Heart right ventricle (tissue), 16 donors: ENCODE data around the gene HPRT1. TPM values are rescaled to one million over a fixed set of nuclear protein-coding genes. Genes with fewer than 3 reads are reported as not detected.

Experiments
- ATAC-seq, 8 donors: fragments of 200-7000 bp; cut with Tn5 transposase; one replicate each; pipeline ENCODE4 v1.9.1; 2020; ENCODE audit warnings: mild to moderate bottlenecking in 8 of 8, moderate library complexity in 8 of 8, moderate number of reproducible peaks in 1 of 8
- DNase-seq, 2 donors: peaks; one replicate each; pipeline ENCODE4 v3.0.0-alpha.2; 2020
- H3K27ac ChIP-seq, 10 donors: fragments of 200-600 bp; sonication (generic) in 2 of 10; one replicate each; pipeline versions ENCODE4 v1.5.0 to v1.8.0; 2020 to 2022; ENCODE audit warnings: mild to moderate bottlenecking in 3 of 10
- H3K27me3 ChIP-seq, 7 donors: fragments of 200-600 bp; one replicate each; pipeline ENCODE4 v1.8.0; 2021 to 2022; ENCODE audit warnings: mild to moderate bottlenecking in 2 of 7
- H3K36me3 ChIP-seq, 9 donors: fragments of 200-600 bp; sonication (generic) in 1 of 9; one replicate each; pipeline versions ENCODE4 v1.5.0 to v1.8.0; 2020 to 2022; ENCODE audit warnings: mild to moderate bottlenecking in 2 of 9
- H3K4me1 ChIP-seq, 9 donors: fragments of 200-600 bp; sonication (generic) in 1 of 9; one replicate each; pipeline versions ENCODE4 v1.5.0 to v1.8.0; 2020 to 2022; ENCODE audit warnings: mild to moderate bottlenecking in 4 of 9
- H3K4me3 ChIP-seq, 10 donors: fragments of 200-600 bp; sonication (generic) in 2 of 10; one replicate each; pipeline versions ENCODE4 v1.5.0 to v1.8.0; 2020 to 2022; ENCODE audit warnings: mild to moderate bottlenecking in 7 of 10, moderate library complexity in 2 of 10
- H3K9me3 ChIP-seq, 11 donors: fragments of 200-600 bp in 10 of 11; sonication (generic) in 2 of 11; one replicate each; pipeline versions ENCODE4 v1.5.0 to v1.8.0; 2013 to 2022; ENCODE audit warnings: mild to moderate bottlenecking in 2 of 11, control low read depth in 1 of 11, moderate library complexity in 1 of 11
- WGBS, 2 donors: extraction: QIAGEN DNeasy Blood & Tissue Kit; methylation state at CpG; one replicate each; pipeline ENCODE4 v1.1.7; 2013; ENCODE audit warnings: inconsistent platforms in 1 of 2; 5-methylcytosine and 5-hydroxymethylcytosine counted together
- intact Hi-C, 10 donors: fragments of 100-400 bp; cut with DNase I; formaldehyde crosslinking; loops; one replicate each; pipeline versions ENCODE4 v1.11.1 to v1.14.2; 2022
- polyA plus RNA-seq, 2 donors: library from polyadenylated mRNA; stranded (reverse); fragments of 200-250 nt; gene quantifications; one replicate each; pipeline ENCODE4 v1.2.3, GENCODE V29; 2013
- total RNA-seq, 10 donors: library from RNA; stranded (reverse); fragmentation: NEBNext Ultra II Directional in 3 of 10; extraction: Animal tissue kit (Norgen Biotek cat#: 25700) in 3 of 10; gene quantifications; one replicate each; pipeline versions ENCODE4 v1.2.1 to v1.2.4, GENCODE V29; 2021 to 2023
- TF ChIP-seq, protein P1 (sequence below), 9 donors: fragments of 200-600 bp; sonication (generic) in 2 of 9; IDR thresholded peaks; one replicate each; pipeline versions ENCODE4 v1.5.0 to v1.8.0; 2021 to 2022; ENCODE audit warnings: antibody characterized with exemption in 9 of 9, mild to moderate bottlenecking in 5 of 9, moderate library complexity in 1 of 9
- donor health status: Arrhythmogenic right ventricular cardiomyopathy.
- donor health status: ischemic (EF 13 %, LVEDD 7.1; RV severe dilation, severe dysfunction).
- donor health status: healthy with polysubstance abuse.
- donor health status: DM: no; HTN: yes; CAD: no.
- donor health status: DM: no; HTN: no; CAD: no.
- donor health status: ischemic (EF 25% LVEDD 6.9; RV normal size, moderate dysfunction).
- donor health status: ischemic (EF 25% LVEDD 5.7; RV mildly dilated, moderate dysfunction).
- donor health status: healthy.
- donor health status: DM: yes; HTN: yes; CAD: no.
- donor health status: Ischemic cardiomyopathy.
- donor health status: ischemic (EF 35%, LVEDD 5.7; RV mildly dilated, moderate dysfunction).
- donor health status: nonischemic (EF 11% LVEDD 7.7; RV severe dilation, severe dysfunction).
- donor health status: DM: yes; HTN: yes; CAD: no.
- donor health status: PGD.
- donor health status: ischemic (EF 29% LVEDD 5.4; RV normal size, mild dysfunction).
- donor health status: nonischemic (EF 23%, LVEDD 6.1; RV moderate dilation, normal function).

Gene HPRT1
- total and polyA plus RNA-seq, 12 donors, result 17.0 to 29.6 (median 25.6) TPM

DNA sequence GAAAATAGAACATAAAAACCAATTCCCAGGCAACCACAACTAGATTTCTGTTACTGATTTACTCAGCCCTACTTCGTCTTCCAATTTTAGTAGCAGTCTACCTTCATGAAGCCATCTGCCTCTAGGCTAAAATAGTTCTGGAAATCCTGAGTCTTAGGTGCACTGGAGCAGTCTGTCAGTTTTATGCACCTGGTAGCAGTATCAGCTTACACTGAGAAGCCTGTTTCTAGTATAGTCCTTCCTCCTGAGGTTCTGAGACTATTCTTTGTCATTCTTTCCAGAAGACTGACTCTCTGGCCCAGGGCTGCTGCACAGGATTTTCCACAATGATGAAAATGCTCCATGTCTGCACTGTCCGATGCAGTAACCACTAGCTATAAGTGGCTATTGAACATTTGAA lies 16.9 kb upstream of the HPRT1 start:
- Histone ChIP-seq H3K4me1 (no peaks in the 10 kb centered on the region), H3K9me3 (no peaks in the 10 kb centered on the region), H3K36me3 (no peaks in the 10 kb centered on the region), H3K4me3 (no peak overlapping the region), H3K27me3 (no peaks in the 10 kb centered on the region), H3K27ac (no peak overlapping the region)
- ATAC-seq (no peak), DNase-seq (no peak)
- intact Hi-C loops, result no loop called here
- TF ChIP-seq, protein P1, sequence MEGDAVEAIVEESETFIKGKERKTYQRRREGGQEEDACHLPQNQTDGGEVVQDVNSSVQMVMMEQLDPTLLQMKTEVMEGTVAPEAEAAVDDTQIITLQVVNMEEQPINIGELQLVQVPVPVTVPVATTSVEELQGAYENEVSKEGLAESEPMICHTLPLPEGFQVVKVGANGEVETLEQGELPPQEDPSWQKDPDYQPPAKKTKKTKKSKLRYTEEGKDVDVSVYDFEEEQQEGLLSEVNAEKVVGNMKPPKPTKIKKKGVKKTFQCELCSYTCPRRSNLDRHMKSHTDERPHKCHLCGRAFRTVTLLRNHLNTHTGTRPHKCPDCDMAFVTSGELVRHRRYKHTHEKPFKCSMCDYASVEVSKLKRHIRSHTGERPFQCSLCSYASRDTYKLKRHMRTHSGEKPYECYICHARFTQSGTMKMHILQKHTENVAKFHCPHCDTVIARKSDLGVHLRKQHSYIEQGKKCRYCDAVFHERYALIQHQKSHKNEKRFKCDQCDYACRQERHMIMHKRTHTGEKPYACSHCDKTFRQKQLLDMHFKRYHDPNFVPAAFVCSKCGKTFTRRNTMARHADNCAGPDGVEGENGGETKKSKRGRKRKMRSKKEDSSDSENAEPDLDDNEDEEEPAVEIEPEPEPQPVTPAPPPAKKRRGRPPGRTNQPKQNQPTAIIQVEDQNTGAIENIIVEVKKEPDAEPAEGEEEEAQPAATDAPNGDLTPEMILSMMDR (IDR thresholded peaks at IDR 0.05), result no peak
- 92 to 94% methylated on average over 2 of the region's 2 CpGs for WGBS, 2 donors

DNA sequence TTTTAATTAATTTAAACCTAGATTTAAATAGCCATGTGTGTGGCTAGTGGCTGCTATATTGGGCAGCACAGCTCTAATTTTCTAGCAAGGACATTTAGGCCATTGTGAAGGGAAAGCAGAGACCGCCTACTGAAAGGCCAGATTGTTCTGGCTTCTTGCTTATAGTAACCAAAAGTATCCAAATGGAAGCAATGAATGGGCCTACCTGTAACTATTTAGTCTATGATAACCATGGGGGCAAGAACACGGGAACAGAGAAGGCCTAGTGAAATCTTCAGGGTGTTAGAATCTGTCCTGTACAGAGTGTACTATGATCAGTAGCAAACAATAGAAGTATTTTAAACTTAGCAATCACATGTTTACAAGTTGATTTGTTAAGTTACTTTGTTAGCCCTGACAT lies 16.5 kb upstream of the HPRT1 start:
- TF ChIP-seq, protein P1 (IDR thresholded peaks at IDR 0.05), result no peak
- Histone ChIP-seq H3K4me1 (no peaks in the 10 kb centered on the region), H3K9me3 (no peaks in the 10 kb centered on the region), H3K36me3 (no peaks in the 10 kb centered on the region), H3K27me3 (no peaks in the 10 kb centered on the region), H3K27ac (no peak overlapping the region), H3K4me3 (no peak overlapping the region)
- WGBS, 2 donors, result 87 to 89% methylated on average over 2 of the region's 2 CpGs
- DNase-seq, result no peak
- no peak for ATAC-seq
- intact Hi-C loops, result no loop called here

DNA sequence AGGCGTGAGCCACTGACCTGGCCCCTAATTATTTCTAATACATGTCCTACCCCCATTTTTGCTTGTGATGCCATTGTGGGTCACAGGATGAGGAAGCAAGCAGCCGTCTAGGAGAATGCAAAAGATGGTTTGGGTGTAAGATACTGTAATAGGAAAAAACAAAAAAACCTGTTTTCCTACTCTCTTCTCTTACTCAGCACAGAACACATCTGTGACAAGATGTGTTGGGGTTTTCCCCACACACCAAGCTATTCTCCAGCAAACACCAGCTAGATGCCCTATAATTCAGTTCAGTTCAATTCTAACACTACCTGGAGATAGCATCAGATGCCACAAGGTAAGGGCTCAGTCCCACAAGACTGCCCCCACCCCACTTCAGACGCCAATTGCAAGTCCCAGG lies 15.3 kb upstream of the HPRT1 start:
- no peak overlapping the region for H3K27ac ChIP-seq
- no peaks in the 10 kb centered on the region for H3K4me1 ChIP-seq
- DNase-seq, result no peak
- no peaks in the 10 kb centered on the region for H3K27me3 ChIP-seq
- no peak overlapping the region for H3K4me3 ChIP-seq
- no peaks in the 10 kb centered on the region for H3K36me3 ChIP-seq
- no peak for ATAC-seq
- WGBS, 2 donors, result 82 to 85% methylated on average over 3 of the region's 3 CpGs
- intact Hi-C loops, result no loop called here
- H3K9me3 ChIP-seq, result no peaks in the 10 kb centered on the region
- TF ChIP-seq, protein P1 (IDR thresholded peaks at IDR 0.05), result no peak

DNA sequence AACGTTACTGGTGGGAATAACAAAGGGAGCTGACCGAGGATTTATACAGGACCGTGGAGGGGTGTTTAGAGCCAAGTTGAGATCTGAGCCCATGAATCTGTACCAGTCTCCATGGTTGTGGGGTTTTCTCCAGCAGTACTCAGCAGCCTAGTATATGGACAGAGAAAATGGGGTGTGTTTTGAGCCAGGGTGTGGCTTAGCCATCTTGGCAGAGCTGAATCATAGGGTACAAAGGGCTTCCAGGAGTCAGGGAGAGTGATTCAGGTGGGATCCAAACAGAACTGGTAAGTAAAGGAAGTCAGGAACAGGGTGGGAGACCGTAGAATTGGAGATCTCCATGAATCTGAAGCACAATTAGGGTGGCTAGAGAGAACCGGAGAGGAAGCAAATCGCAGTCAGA lies 7.4 kb upstream of the HPRT1 start:
- intact Hi-C loops, result no loop called here
- no peak for ATAC-seq
- Histone ChIP-seq H3K4me3 (no peak overlapping the region), H3K27me3 (peaks cover 0 to 4% (median 0%) of the 10 kb centered on the region in 7 donors), H3K4me1 (no peaks in the 10 kb centered on the region), H3K27ac (no peak overlapping the region), H3K9me3 (no peaks in the 10 kb centered on the region), H3K36me3 (no peaks in the 10 kb centered on the region)
- 87 to 89% methylated on average over 6 of the region's 6 CpGs for WGBS, 2 donors
- TF ChIP-seq, protein P1 (IDR thresholded peaks at IDR 0.05), result no peak
- no peak for DNase-seq

GRCh38 chrX:134453631-134454030 lies 6.3 kb upstream of the HPRT1 start:
- no peak overlapping the region for H3K4me3 ChIP-seq
- H3K27ac ChIP-seq, result no peak overlapping the region
- H3K36me3 ChIP-seq, result no peaks in the 10 kb centered on the region
- intact Hi-C loops, result no loop called here
- H3K27me3 ChIP-seq, result peaks cover 0 to 4% (median 0%) of the 10 kb centered on the region in 7 donors
- no peaks in the 10 kb centered on the region for H3K4me1 ChIP-seq
- TF ChIP-seq, protein P1 (IDR thresholded peaks at IDR 0.05), result no peak
- DNase-seq, result no peak
- 58 to 61% methylated on average over 6 of the region's 6 CpGs for WGBS, 2 donors
- H3K9me3 ChIP-seq, result no peaks in the 10 kb centered on the region
- no peak for ATAC-seq
